IMR-90 (cell line): ENCODE measurements around the gene ATRN. TPM values are rescaled to one million over a fixed set of nuclear protein-coding genes. Genes with fewer than 3 reads are reported as not detected.

ENCODE experiments used
- ATAC-seq: fragments of 200-7000 bp; cut with Tn5 transposase; 2 replicates; pipeline ENCODE4 v1.9.1; 2020; ENCODE audit warnings: low read depth, mild to moderate bottlenecking, moderate library complexity
- BruUV-seq: library from RNA; stranded (reverse); fragments of 400-500 nt; replicated peaks from 2 replicates; lab custom pipeline; 2021; lab: Mats Ljungman, UMichigan
- CTCF ChIA-PET: fragments of 300-600 bp; formaldehyde crosslinking; extraction: SDS; loops from one replicate; lab custom pipeline; 2021; ENCODE audit warnings: antibody characterized with exemption; lab: Yijun Ruan, JAX
- POLR2A ChIA-PET: fragments of 300-600 bp; sonication (Branson Sonifier 250); formaldehyde crosslinking; loops from one replicate; lab custom pipeline; 2022; ENCODE audit warnings: antibody characterized with exemption; ENCODE audit not compliant: unreplicated experiment; lab: Charles Lee
- DNase-seq: peaks from one replicate; pipeline ENCODE4 v3.0.0; 2013
- H2AFZ ChIP-seq: replicated peaks from 2 replicates; pipeline ENCODE3; 2013; ENCODE audit warnings: low read length, mild to moderate bottlenecking; ENCODE audit not compliant: poor library complexity
- H2AK5ac ChIP-seq: 2 replicates; pipeline ENCODE4 v1.6.1; 2013; ENCODE audit warnings: low read depth, low read length, inconsistent platforms
- H2AK9ac ChIP-seq: replicated peaks from 2 replicates; pipeline ENCODE3; 2013; ENCODE audit warnings: mild to moderate bottlenecking, low read depth, low read length, moderate library complexity; ENCODE audit not compliant: poor library complexity
- H2BK120ac ChIP-seq: 2 replicates; pipeline ENCODE4 v1.6.1; 2013; ENCODE audit warnings: low read depth, low read length, inconsistent platforms
- H2BK15ac ChIP-seq: 3 replicates; pipeline ENCODE4 v1.6.1; 2013; ENCODE audit warnings: low read depth, low read length, inconsistent platforms
- H2BK20ac ChIP-seq: 2 replicates; pipeline ENCODE4 v1.6.1; 2013; ENCODE audit warnings: low read depth, mild to moderate bottlenecking, inconsistent platforms, low read length, moderate library complexity
- H2BK5ac ChIP-seq: 2 replicates; pipeline ENCODE4 v1.6.1; 2013; ENCODE audit warnings: mild to moderate bottlenecking, low read depth, low read length, inconsistent platforms; ENCODE audit not compliant: poor library complexity, severe bottlenecking
- H3K14ac ChIP-seq: replicated peaks from 2 replicates; pipeline ENCODE4 v1.6.1; 2013; ENCODE audit warnings: low read depth, low read length, inconsistent platforms
- H3K18ac ChIP-seq: 2 replicates; pipeline ENCODE4 v1.6.1; 2013; ENCODE audit warnings: low read depth, low read length, control low read depth
- H3K23ac ChIP-seq: 2 replicates; pipeline ENCODE4 v1.6.1; 2013; ENCODE audit warnings: low read depth, low read length, inconsistent platforms
- H3K27ac ChIP-seq: 2 replicates; pipeline ENCODE4 v1.5.1; 2013; ENCODE audit warnings: mild to moderate bottlenecking, control low read depth, low read length; ENCODE audit not compliant: insufficient read depth
- H3K27me3 ChIP-seq: 2 replicates; pipeline ENCODE4 v1.6.1; 2013; ENCODE audit warnings: low read length; ENCODE audit not compliant: control insufficient read depth, insufficient read depth
- H3K36me3 ChIP-seq: 2 replicates; pipeline ENCODE4 v1.6.1; 2013; ENCODE audit warnings: low read length, mixed read lengths; ENCODE audit not compliant: control insufficient read depth, insufficient read depth
- H3K4ac ChIP-seq: 2 replicates; pipeline ENCODE4 v1.6.1; 2013; ENCODE audit warnings: low read depth, low read length, inconsistent platforms
- H3K4me1 ChIP-seq: 2 replicates; pipeline ENCODE4 v1.6.1; 2013; ENCODE audit warnings: low read length, mixed read lengths; ENCODE audit not compliant: control insufficient read depth, insufficient read depth
- H3K4me2 ChIP-seq: 2 replicates; pipeline ENCODE4 v1.6.1; 2013; ENCODE audit warnings: low read depth, mild to moderate bottlenecking, control low read depth, low read length, moderate library complexity
- H3K4me3 ChIP-seq: 2 replicates; pipeline ENCODE4 v1.5.1; 2013; ENCODE audit warnings: low read depth, mild to moderate bottlenecking, control low read depth, low read length, moderate library complexity; ENCODE audit not compliant: insufficient read depth
- H3K56ac ChIP-seq: 2 replicates; pipeline ENCODE4 v1.6.1; 2013; ENCODE audit warnings: low read length, inconsistent platforms; ENCODE audit not compliant: insufficient read depth; ENCODE audit errors: extremely low read depth
- H3K79me1 ChIP-seq, 2 experiments: 2 replicates each; pipeline ENCODE4 v1.6.1; 2013; ENCODE audit warnings: low read length in 2 of 2, inconsistent platforms in 1 of 2, low read depth in 1 of 2
- H3K9ac ChIP-seq: 2 replicates; pipeline ENCODE4 v1.6.1; 2013; ENCODE audit warnings: low read depth, low read length, control low read depth
- H3K9me1 ChIP-seq: 2 replicates; pipeline ENCODE4 v1.6.1; 2013; ENCODE audit warnings: low read length, inconsistent platforms; ENCODE audit not compliant: insufficient read depth
- H3K9me3 ChIP-seq: 2 replicates; pipeline ENCODE4 v1.6.1; 2013; ENCODE audit warnings: low read length; ENCODE audit not compliant: control insufficient read depth, insufficient read depth
- H4K20me1 ChIP-seq: 2 replicates; pipeline ENCODE4 v1.6.1; 2013; ENCODE audit warnings: low read length, inconsistent platforms; ENCODE audit not compliant: insufficient read depth
- H4K5ac ChIP-seq: 2 replicates; pipeline ENCODE4 v1.6.1; 2013; ENCODE audit warnings: mild to moderate bottlenecking, low read depth, low read length, control low read depth
- H4K8ac ChIP-seq, 2 experiments: 2 replicates each; pipeline ENCODE4 v1.6.1; 2013; ENCODE audit warnings: low read depth in 2 of 2, low read length in 2 of 2, control low read depth in 1 of 2, inconsistent platforms in 1 of 2
- H4K91ac ChIP-seq: 2 replicates; pipeline ENCODE4 v1.6.1; 2013; ENCODE audit warnings: low read depth, low read length, inconsistent platforms; ENCODE audit not compliant: insufficient read depth
- CEBPB ChIP-seq: IDR thresholded peaks from 2 replicates; pipeline ENCODE4 v1.6.1; 2012; ENCODE audit warnings: low read depth, low read length, improper control_type of control experiment
- CTCF ChIP-seq: conservative IDR thresholded peaks from 2 replicates; pipeline ENCODE4 v1.5.1; 2012; ENCODE audit warnings: mild to moderate bottlenecking, low read depth, low read length, improper control_type of control experiment
- FOS ChIP-seq: fragments of 150-350 bp; IDR thresholded peaks from 2 replicates; pipeline ENCODE4 v1.6.1; 2016; ENCODE audit warnings: low read depth, low read length
- MAZ ChIP-seq: IDR thresholded peaks from 2 replicates; pipeline ENCODE4 v1.6.1; 2012; ENCODE audit warnings: low read depth, mild to moderate bottlenecking, low read length, improper control_type of control experiment, moderate library complexity, borderline replicate concordance
- MXI1 ChIP-seq: IDR thresholded peaks from 2 replicates; pipeline ENCODE4 v1.6.1; 2012; ENCODE audit warnings: low read depth, mild to moderate bottlenecking, low read length, moderate library complexity, borderline replicate concordance
- NFE2L2 ChIP-seq: fragments of 150-350 bp; IDR thresholded peaks from 2 replicates; pipeline ENCODE4 v1.6.1; 2016; ENCODE audit warnings: low read depth, mild to moderate bottlenecking, low read length
- POLR2A ChIP-seq: IDR thresholded peaks from 2 replicates; pipeline ENCODE4 v1.6.1; 2012; ENCODE audit warnings: mild to moderate bottlenecking, low read depth, low read length
- RCOR1 ChIP-seq: IDR thresholded peaks from 2 replicates; pipeline ENCODE4 v1.6.1; 2012; ENCODE audit warnings: mild to moderate bottlenecking, low read length, improper control_type of control experiment; ENCODE audit not compliant: insufficient replicate concordance
- RFX5 ChIP-seq: IDR thresholded peaks from 2 replicates; pipeline ENCODE4 v1.8.0; 2012; ENCODE audit warnings: low read depth, mild to moderate bottlenecking, low read length, moderate library complexity
- SMC3 ChIP-seq: fragments of 150-350 bp; IDR thresholded peaks from 2 replicates; pipeline ENCODE4 v1.6.1; 2016; ENCODE audit warnings: low read depth, mild to moderate bottlenecking, antibody characterized with exemption, low read length, moderate library complexity
- USF2 ChIP-seq: fragments of 150-350 bp; IDR thresholded peaks from 2 replicates; pipeline ENCODE4 v1.6.1; 2017; ENCODE audit warnings: mild to moderate bottlenecking, antibody characterized with exemption, low read length, low read depth
- dilution Hi-C: fragments of 300-500 bp; cut with HindIII; formaldehyde crosslinking; loops from one replicate; pipeline ENCODE4 v1.14.3; 2018; ENCODE audit warnings: low sequenced_read_pairs; ENCODE audit not compliant: unreplicated experiment
- in situ Hi-C: fragments of 300-500 bp; cut with MboI; formaldehyde crosslinking; loops from 3 replicates; pipeline ENCODE4 v1.14.3; 2019; ENCODE audit warnings: low sequenced_read_pairs, inconsistent platforms, mixed read lengths
- intact Hi-C: fragments of 100-400 bp; cut with micrococcal nuclease; formaldehyde crosslinking; loops from 2 replicates; pipeline ENCODE4 v1.10.0; 2022
- polyA plus RNA-seq, 3 experiments: library from polyadenylated mRNA; depleted of rRNA; stranded (reverse); fragments of >200 nt; gene quantifications; 2 replicates each; pipeline ENCODE4 v1.2.3, GENCODE V29; 2012; ENCODE audit warnings: low replicate concordance in 1 of 3
- total RNA-seq: library from RNA; depleted of rRNA; stranded (reverse); fragments of >200 nt; gene quantifications from 2 replicates; pipeline ENCODE4 v1.2.3, GENCODE V29; 2012

ATRN gene
- total and polyA plus RNA-seq, 2 of the 4 experiments (the other 2 are of a cell fraction): 32.3 to 46.2 TPM

GRCh38 chr20:3576363-3576762 is 105.5 kb downstream of the ATRN start:
- H2BK5ac ChIP-seq: no peak overlapping the region
- H4K5ac ChIP-seq: no peak overlapping the region
- no peak overlapping the region for H4K8ac ChIP-seq
- peaks cover 7% of the 10 kb centered on the region; the same call in 1 of the 2 replicates for H3K9me1 ChIP-seq
- H3K18ac ChIP-seq: no peak overlapping the region
- BruUV-seq: no TSS peak
- POLR2A ChIA-PET: no interaction called here
- intact Hi-C loops (no loop called here), dilution Hi-C loops (no loop called here), in situ Hi-C loops (no loop called here)
- H3K14ac ChIP-seq: no peak overlapping the region
- peaks cover 18% of the 10 kb centered on the region for H3K36me3 ChIP-seq
- H3K4me3 ChIP-seq: no peak overlapping the region
- no peak overlapping the region for H4K91ac ChIP-seq
- CTCF ChIA-PET: no interaction called here
- no peak overlapping the region for H2AFZ ChIP-seq
- no peak overlapping the region for H2BK120ac ChIP-seq
- H2AK9ac ChIP-seq: no peak overlapping the region
- TF ChIP-seq MXI1: no peak
- TF ChIP-seq NFE2L2: no peak
- no peak for TF ChIP-seq CEBPB
- no peak for TF ChIP-seq USF2
- TF ChIP-seq MAZ: no peak
- no peak for TF ChIP-seq RCOR1
- no peak for TF ChIP-seq CTCF
- no peak for TF ChIP-seq POLR2A
- TF ChIP-seq FOS: no peak
- no peak for TF ChIP-seq RFX5
- no peak for TF ChIP-seq SMC3
- peaks cover 6% of the 10 kb centered on the region for H3K4me1 ChIP-seq
- no peak overlapping the region for H2AK5ac ChIP-seq
- H3K56ac ChIP-seq: no peak overlapping the region
- H4K20me1 ChIP-seq: no peaks in the 10 kb centered on the region
- no peaks in the 10 kb centered on the region for H3K27me3 ChIP-seq
- no peak for DNase-seq
- no peak overlapping the region for H3K9ac ChIP-seq
- no peak for ATAC-seq
- H3K4me2 ChIP-seq: no peak overlapping the region
- peaks cover 4 to 18% of the 10 kb centered on the region in 2 experiments; a peak in 2 of 4 replicates for H3K79me1 ChIP-seq
- no peak overlapping the region for H2BK15ac ChIP-seq
- H3K27ac ChIP-seq: no peak overlapping the region
- no peak overlapping the region for H3K4ac ChIP-seq
- H2BK20ac ChIP-seq: no peak overlapping the region
- H3K9me3 ChIP-seq: no peaks in the 10 kb centered on the region
- no peak overlapping the region for H3K23ac ChIP-seq
